Thoracic aorta (tissue), 2 donors: Measurements from ENCODE around the gene RPGRIP1. TPM values are rescaled to one million over a fixed set of nuclear protein-coding genes. Genes with fewer than 3 reads are reported as not detected.

Experiments used
- ATAC-seq: fragments of 150-250 bp; one replicate; pipeline ENCODE4 v1.8.0; 2017; ENCODE audit warnings: low read depth; ENCODE audit not compliant: insufficient number of reproducible peaks, low FRiP score
- DNase-seq: peaks from one replicate; pipeline ENCODE4 v3.0.0-alpha.2; 2020; ENCODE audit warnings: low spot score
- H3K27ac ChIP-seq, 2 donors: fragments of 200-600 bp; sonication (generic); 1 replicate in 1 of 2; 2 replicates in 1 of 2; pipeline ENCODE4 v1.5.1; 2016; ENCODE audit warnings: mild to moderate bottlenecking in 2 of 2, moderate library complexity in 2 of 2
- H3K27me3 ChIP-seq: fragments of 200-600 bp; sonication (generic); replicated peaks from 2 replicates; pipeline ENCODE4 v1.6.0; 2016; ENCODE audit warnings: mild to moderate bottlenecking; ENCODE audit not compliant: insufficient read depth
- H3K36me3 ChIP-seq: fragments of 200-600 bp; sonication (generic); one replicate; pipeline ENCODE4 v1.5.1; 2016
- H3K4me1 ChIP-seq, 2 donors: fragments of 200-600 bp; sonication (generic); 1 replicate in 1 of 2; 2 replicates in 1 of 2; pipeline versions ENCODE4 v1.5.1 to v1.6.0; 2016; ENCODE audit warnings: low read depth in 2 of 2, mild to moderate bottlenecking in 1 of 2; ENCODE audit not compliant: control insufficient read depth in 1 of 2
- H3K4me3 ChIP-seq: fragments of 200-600 bp; sonication (generic); 2 replicates; pipeline ENCODE4 v1.5.1; 2016; ENCODE audit warnings: mild to moderate bottlenecking
- H3K9me3 ChIP-seq: fragments of 200-600 bp; sonication (generic); 2 replicates; pipeline ENCODE4 v1.5.1; 2016
- total RNA-seq, 2 donors: library from RNA; depleted of rRNA; stranded (reverse); fragments of >200 nt; gene quantifications; one replicate each; pipeline versions ENCODE4 v1.1.0 to v1.2.3, GENCODE V29; 2016
- TF ChIP-seq, protein P1 (sequence below): fragments of 200-600 bp; sonication (generic); IDR thresholded peaks from one replicate; pipeline ENCODE4 v1.5.1; 2019; ENCODE audit warnings: antibody characterized with exemption

Gene RPGRIP1
- total RNA-seq, 2 donors from 2014 or later = not detected

DNA sequence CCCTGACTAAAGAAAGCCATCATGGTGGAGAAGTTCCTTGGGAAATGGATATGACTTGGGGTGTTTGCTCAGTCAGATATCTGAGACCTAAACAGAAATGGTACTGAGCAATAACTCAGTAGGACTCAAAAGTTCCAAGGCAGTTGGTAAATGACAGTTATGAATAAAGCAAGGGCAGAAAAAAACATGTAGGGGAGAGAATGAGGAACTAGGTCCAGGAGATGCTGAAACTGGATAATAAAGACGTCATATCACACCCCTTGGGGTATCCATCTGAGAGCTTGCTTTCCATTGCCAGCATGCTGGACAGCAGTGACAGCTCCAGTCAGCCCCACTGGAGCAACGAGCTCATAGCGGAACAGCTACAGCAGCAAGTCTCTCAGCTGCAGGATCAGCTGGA is 37.5 kb downstream of the RPGRIP1 start:
- DNase-seq = no peak
- Histone ChIP-seq H3K27ac (no peak overlapping the region), H3K4me3 (no peak overlapping the region), H3K36me3 (no peaks in the 10 kb centered on the region), H3K4me1 (no peaks in the 10 kb centered on the region), H3K27me3 (no peaks in the 10 kb centered on the region), H3K9me3 (no peaks in the 10 kb centered on the region)
- TF ChIP-seq, protein P1, sequence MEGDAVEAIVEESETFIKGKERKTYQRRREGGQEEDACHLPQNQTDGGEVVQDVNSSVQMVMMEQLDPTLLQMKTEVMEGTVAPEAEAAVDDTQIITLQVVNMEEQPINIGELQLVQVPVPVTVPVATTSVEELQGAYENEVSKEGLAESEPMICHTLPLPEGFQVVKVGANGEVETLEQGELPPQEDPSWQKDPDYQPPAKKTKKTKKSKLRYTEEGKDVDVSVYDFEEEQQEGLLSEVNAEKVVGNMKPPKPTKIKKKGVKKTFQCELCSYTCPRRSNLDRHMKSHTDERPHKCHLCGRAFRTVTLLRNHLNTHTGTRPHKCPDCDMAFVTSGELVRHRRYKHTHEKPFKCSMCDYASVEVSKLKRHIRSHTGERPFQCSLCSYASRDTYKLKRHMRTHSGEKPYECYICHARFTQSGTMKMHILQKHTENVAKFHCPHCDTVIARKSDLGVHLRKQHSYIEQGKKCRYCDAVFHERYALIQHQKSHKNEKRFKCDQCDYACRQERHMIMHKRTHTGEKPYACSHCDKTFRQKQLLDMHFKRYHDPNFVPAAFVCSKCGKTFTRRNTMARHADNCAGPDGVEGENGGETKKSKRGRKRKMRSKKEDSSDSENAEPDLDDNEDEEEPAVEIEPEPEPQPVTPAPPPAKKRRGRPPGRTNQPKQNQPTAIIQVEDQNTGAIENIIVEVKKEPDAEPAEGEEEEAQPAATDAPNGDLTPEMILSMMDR = no peak
- no peak for ATAC-seq

DNA sequence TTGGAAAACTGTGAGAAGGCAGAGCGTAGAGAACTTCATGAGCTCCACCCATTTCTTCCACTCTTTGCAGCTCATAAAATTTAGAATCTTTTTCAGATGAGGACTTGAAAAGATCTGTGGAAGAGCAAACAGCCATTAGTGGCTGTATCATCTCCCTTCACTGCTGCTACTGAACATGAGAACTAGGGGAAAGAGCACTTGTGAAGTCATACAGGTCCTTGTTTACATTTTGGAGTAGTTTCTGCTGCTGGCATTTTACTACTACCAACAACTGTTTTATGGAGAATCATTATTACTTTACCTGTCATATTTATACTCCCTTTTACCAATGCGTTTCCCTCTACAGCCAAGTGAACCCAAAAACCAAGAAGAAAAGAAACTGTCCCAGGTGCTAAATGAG is 41.0 kb downstream of the RPGRIP1 start:
- H3K4me1 ChIP-seq = no peaks in the 10 kb centered on the region
- H3K27ac ChIP-seq = no peak overlapping the region
- TF ChIP-seq, protein P1 = no peak
- DNase-seq (no peak), ATAC-seq (no peak)
- H3K4me3 ChIP-seq = no peak overlapping the region
- no peaks in the 10 kb centered on the region for H3K27me3 ChIP-seq
- no peaks in the 10 kb centered on the region for H3K9me3 ChIP-seq
- no peaks in the 10 kb centered on the region for H3K36me3 ChIP-seq

DNA sequence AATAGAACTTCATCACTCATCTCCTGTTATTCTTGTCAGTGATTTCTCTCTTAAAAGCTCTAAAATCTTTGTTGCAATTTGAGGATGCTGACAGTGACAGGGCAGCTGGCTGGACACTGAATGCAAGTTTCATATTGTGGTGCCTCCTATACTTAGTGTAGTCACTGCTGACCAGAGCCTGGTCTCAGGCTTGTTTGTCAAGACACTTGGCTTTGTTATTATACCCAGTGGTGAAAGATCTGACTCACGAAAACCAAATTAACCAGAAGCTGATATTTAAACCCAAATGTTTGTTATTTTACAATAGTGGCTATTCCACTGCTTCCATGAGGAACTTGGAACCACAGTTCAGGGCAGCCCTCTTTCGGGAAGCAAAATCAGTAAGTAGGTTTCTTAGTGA is 42.8 kb downstream of the RPGRIP1 start:
- DNase-seq (no peak), ATAC-seq (no peak)
- Histone ChIP-seq H3K4me1 (no peaks in the 10 kb centered on the region), H3K27ac (no peak overlapping the region), H3K4me3 (no peak overlapping the region), H3K9me3 (no peaks in the 10 kb centered on the region), H3K27me3 (no peaks in the 10 kb centered on the region), H3K36me3 (no peaks in the 10 kb centered on the region)
- TF ChIP-seq, protein P1 = no peak

DNA sequence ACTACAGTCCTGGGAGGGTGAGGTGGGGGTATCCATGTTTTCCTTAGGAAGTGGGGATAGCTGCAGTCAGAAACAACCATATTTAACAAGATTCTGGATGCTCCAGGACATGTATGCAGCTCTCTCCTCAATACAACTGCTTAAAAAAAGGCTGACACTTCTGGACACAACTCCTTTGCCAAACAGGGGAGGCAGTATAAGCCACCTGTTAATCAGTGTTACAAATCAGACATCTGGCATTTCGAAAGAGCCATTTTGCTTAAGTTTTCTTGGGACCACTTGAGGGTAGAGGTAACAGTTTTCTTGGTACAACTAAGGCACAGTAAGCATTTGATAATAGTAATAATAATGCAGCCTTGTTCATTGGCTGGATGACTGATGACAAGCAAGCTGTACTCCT is 47.1 kb downstream of the RPGRIP1 start:
- no peaks in the 10 kb centered on the region for H3K4me1 ChIP-seq
- ATAC-seq = no peak
- no peaks in the 10 kb centered on the region for H3K9me3 ChIP-seq
- H3K27ac ChIP-seq = no peak overlapping the region
- no peaks in the 10 kb centered on the region for H3K27me3 ChIP-seq
- TF ChIP-seq, protein P1 = no peak
- DNase-seq = no peak
- no peaks in the 10 kb centered on the region for H3K36me3 ChIP-seq
- H3K4me3 ChIP-seq = no peak overlapping the region

Other genes starting within 250 kb of the RPGRIP1 start
- gene TPPP2, start 249.9 kb upstream of the RPGRIP1 start, total RNA-seq = not detected
- not detected for gene RNASE13, start 245.3 kb upstream of the RPGRIP1 start, total RNA-seq
- gene RNASE7, start 237.7 kb upstream of the RPGRIP1 start, total RNA-seq = under 1 TPM in 1 of 2 donors, not detected in 1; 0.27 TPM
- not detected for gene RNASE8, start 222.3 kb upstream of the RPGRIP1 start, total RNA-seq
- 10 to 100 TPM; 51.0 to 61.7 TPM for gene ARHGEF40, start 209.8 kb upstream of the RPGRIP1 start, total RNA-seq
- 10 to 100 TPM; 34.7 to 74.2 TPM for gene ZNF219, start 181.4 kb upstream of the RPGRIP1 start, total RNA-seq
- not detected for gene TMEM253, start 179.0 kb upstream of the RPGRIP1 start, total RNA-seq
- not detected for gene OR5AU1, start 124.0 kb upstream of the RPGRIP1 start, total RNA-seq
- gene HNRNPC, start 10.6 kb upstream of the RPGRIP1 start, total RNA-seq = 100 to 1,000 TPM; 208 to 422 TPM
- 10 to 100 TPM; 48.1 to 87.3 TPM for gene SUPT16H, start 103.9 kb downstream of the RPGRIP1 start, total RNA-seq
- gene CHD8, start 176.0 kb downstream of the RPGRIP1 start, total RNA-seq = 10 to 100 TPM; 50.5 to 77.2 TPM
- 10 to 100 TPM; 19.2 to 29.3 TPM for gene RAB2B, start 196.9 kb downstream of the RPGRIP1 start, total RNA-seq
- gene TOX4, start 197.1 kb downstream of the RPGRIP1 start, total RNA-seq = 10 to 100 TPM; 34.5 to 54.7 TPM
- 10 to 100 TPM; 54.8 to 62.4 TPM for gene METTL3, start 231.3 kb downstream of the RPGRIP1 start, total RNA-seq
- gene SALL2, start 246.3 kb downstream of the RPGRIP1 start, total RNA-seq = 10 to 100 TPM in 1 of 2 donors, 1 to 10 TPM in 1; 4.9 to 11.3 TPM